Activated effector memory CD4-positive, alpha-beta T cell treated with anti-CD3 and anti-CD28 coated beads, Interleukin-2, amount 50 U/mL, for 16 hours (primary cell): ENCODE results near the gene NFS1.
"Not testable (repeated sequence)": the region's sequence is repeated elsewhere in the genome, so short reads cannot be mapped to it uniquely, and the experiment has no call there.

Experiments used
- DNase-seq: peaks from one replicate; pipeline ENCODE4 v3.0.0-alpha.2; 2020

The NFS1 gene

DNA sequence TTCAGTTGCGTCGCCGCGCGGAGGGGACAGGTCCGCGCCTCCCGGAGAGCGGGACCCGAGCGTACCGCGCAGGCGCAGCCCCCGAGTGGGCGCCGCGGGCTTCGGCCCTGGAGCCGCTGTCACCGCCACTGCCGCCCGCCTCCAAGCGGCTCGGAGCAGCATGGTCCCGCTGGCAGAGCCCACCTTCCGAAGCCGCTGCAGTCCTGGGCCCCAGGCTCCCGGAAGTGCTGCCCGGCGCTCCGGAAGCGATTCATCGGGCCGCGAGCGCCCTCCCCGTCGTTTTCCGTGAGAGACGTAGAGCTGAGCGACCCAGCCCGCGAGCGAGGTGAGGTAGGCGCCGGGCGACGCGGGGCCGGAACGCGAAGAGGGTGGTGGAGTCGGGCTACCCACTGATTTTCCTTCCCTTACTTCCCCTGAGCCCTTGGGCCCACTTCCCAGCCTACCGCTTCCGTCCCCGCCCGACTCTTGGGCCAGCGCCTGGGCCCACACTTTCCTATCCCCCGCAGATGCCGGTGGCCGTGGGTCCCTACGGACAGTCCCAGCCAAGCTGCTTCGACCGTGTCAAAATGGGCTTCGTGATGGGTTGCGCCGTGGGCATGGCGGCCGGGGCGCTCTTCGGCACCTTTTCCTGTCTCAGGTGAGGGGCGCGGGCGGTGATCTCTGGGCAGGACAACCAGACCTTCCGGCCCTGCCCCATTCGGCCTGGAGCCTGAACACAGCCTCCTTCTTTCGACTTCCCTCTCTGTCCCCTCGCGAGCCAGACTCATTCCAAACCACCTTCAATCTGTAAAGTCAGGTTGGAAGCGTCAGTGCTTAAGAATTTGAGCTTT, at the start of gene NFS1, which contains the start of gene ROMO1:
NFS1 (minus strand) TSS at position 226 of the 830 bp plus-strand sequence; CDS start at position 162, 64 bp downstream.
ROMO1 (plus strand) TSS at position 279 of the 830 bp plus-strand sequence; CDS start at position 507, 228 bp downstream.
- DNase-seq, result peak; percentile 95

DNA sequence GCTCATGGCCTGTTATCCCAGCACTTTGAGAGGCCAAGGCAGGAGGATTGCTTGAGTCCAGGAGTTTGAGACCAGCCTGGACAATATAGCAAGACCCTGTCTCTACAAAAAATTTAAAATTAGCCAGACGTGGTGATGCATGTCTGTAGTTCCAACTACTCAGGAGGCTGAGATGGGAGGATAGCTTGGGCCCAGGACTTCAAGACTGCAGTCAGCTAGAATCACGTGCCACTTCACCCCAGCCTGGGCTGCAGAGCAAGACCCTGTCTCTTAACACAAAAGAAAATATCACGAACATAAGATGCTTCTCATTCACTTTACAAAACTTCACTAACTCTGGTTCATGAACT, 45.3 kb upstream of the NFS1 start:
- DNase-seq, result not testable (repeated sequence)

DNA sequence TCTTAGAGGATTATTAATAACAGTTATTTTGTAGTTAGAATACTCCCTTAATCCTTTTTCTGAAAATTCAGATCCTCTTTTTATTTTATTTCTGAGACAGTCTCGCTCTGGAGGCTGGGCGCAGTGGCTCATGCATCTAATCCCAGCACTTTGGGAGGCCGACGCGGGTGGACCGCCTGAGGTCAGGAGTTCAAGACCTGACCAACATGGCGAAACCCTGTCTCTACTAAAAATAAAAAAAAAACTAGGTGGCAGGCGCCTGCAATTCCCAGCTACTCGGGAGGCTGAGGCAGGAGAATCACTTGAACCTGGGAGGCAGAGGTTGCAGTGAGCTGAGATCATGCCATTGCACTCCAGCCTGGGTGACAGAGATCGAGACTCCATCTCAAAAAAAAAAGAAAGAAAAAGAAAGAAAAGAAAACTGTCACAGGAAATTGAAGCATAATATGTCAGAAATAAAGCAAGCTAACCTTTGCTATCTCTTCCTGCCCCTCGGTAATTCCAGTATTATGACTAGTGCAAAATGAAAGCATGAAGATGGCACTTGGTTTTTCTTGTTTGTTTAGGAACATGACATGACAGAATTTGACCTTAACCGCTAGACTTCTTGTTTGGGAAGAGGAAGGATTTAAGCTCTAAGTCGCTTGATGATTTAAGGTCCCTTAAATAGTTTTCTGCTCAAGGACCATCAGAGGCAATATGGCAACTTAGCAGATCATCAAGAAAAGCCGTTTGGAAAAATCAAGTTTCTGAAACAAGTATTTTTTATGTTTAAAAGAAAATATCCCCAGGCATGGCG, 44.7 kb upstream of the NFS1 start:
- no peak for DNase-seq

DNA sequence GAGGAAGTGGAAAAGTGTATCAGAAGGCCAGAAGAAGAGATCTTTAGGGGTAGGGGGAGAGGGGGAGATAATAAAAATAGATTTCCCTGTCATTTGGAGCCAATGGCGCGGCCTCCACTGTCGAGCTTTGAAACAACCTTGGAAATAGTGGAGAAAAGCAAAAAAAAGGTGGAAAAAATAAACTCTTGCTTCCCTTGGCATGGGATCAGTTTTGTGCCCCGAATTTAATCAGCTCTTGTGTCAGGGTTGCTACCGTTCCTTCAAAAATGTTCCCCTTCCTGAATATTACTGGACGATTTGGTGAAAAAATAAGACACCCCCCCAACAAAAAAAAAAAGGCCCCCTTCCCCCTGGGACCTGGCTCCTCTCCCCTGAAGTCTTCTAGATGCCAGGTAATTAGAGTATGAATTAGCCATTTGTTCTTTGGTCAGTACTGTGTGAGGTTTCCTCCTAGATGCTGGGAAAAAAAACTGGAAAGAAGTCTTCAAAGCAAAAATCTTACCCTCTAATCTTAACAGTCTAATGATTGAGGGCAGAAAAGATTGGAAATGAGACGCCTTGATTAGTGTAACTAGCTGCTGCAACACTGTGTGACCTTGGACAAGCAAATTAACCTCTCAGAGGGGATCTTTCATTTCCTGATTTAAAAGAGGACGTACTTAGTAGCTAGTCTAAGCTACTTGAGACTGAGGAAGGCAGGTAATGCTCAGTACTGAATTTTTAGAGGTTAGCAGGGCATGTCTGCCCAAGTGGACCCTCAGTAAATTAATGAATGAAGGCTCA, 43.8 kb upstream of the NFS1 start:
- no peak for DNase-seq

DNA sequence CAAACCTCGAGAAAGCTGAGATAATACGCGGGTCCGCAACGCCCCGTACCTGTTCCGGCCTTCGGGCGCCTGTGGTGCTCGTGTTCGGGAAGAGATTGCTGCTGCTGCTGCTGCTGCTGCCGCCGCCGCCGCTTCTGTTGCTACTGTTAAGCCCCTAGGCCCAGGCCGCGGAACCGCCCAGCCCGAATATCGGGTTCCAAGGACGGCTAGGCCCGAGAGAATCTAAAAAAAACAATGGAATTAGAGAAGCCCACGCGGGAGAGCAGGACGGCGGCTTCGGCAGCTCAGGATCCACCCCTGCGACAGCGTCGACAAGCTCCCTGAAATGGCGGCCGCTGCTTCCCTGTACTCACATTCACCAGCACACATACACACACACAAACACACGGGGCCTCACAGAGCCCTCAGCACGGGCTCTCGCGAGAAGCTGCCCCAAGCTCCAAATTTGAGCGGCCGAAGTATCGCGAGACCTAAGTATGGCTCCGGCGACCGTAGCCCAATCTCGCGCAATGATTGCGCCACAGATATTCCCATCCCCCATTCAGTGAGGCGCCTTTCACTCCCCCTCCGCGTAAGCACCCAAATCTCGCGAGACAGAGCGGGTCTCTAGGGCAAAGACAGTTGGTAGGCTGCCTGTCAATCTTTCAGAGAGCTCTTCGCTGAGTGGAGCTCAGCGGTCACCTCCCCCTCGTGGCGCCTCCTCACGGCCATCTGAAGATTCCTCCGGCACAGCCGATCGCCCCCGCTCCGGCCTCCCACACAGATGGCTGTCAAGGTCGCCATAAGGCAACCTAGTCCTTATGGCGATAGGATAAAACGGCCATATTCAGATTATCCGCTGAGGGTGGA, 43.0 kb upstream of the NFS1 start, which contains the start of gene RBM39:
RBM39 (minus strand) TSS at position 369 of the 849 bp plus-strand sequence. CDS start 1,386 bp downstream, outside the sequence.
- DNase-seq, result peak; percentile 99

DNA sequence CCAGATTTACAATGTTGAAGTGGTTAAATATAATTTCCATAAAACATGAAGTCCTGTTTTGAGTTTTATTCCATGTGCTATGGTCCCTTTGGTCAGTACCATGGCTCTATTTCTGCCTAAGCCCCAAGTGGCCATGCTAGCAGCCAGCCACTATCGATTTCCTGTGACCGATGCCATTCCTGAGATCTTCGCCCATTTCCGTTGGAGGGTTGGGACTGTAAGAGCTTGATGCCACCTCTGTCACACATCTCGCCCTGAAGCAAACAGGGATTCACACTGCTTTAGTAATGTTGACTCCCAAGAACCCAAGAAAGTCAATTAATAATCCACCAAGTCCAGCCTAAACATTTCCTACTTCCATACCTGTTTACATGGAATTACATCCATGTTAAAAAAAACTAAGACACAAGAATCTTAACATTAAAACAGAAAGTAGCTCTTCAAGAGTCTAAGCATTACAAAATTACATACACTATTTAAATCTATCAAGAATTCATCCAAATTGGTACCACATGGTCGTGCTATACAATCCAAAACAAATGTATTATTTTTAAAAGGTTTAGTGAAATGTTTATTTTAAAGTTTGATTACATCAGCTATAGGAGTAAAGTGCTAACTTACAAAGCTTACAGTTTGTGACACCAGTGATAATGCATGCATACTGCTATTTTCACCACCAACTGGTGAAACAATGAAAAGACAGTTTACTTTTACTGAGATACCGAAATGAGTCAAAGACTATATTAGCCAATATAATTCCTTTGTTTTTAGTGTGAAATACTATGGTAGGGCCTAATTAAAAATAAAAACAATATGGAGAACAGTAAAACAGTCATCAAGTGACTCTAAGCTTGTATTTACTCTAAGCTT, 40.4 kb upstream of the NFS1 start:
- DNase-seq, result no peak

DNA sequence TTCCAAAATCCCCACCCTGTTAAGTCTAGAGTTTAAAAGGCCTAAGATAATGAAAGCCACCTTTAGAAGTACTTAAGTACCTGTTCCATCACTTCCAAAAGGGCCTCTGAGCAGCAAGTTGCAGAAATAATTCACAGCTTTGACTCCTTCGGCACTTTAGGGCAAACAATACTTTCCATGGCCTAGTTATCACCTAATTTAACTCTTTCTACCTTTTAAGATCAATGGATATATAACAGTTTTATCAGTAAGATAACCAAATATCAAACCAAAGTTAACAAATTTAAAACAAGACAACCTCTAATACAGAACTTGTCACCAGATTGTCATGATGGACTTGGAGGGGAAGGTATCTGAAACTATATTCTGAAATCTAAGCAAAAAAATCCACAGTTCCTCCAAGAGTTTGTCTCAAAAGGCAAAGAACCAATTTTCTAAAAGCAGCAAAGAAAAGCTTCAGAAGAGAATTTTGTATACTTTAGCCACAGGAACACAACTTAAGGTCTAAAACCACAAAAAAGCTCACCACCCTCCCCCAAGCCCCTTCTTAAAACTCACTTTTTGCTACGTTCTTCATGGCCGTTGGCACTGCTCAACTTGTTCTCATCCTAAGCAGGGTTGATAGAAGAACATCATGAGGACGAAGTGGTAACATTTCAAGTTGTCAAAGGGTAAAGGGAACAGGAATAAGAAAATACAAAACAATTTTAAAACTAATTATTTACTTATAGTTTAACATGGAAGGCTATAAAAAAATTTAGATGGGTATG, 39.4 kb upstream of the NFS1 start:
- no peak for DNase-seq

DNA sequence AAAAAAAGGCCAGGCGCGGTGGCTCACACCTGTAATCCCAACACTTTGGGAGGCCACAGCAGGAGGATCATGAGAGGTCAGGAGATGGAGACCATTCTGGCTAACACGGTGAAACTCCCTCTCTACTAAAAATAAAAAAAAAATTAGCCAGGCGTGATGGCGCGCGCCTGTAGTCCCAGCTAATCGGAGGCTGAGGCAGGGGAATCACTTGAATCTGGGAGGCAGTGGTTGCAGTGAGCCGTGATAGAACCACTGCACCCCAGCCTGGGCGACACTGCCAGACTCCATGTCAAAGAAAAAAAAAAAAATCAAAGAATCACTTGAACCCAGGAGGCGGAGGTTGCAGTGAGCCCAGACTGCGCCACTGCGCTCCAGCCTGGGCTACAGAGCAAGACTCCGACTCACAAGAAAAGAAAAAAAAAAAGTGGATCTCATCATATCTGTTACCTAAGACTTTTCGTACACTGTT, 38.7 kb upstream of the NFS1 start:
- DNase-seq, result no peak

DNA sequence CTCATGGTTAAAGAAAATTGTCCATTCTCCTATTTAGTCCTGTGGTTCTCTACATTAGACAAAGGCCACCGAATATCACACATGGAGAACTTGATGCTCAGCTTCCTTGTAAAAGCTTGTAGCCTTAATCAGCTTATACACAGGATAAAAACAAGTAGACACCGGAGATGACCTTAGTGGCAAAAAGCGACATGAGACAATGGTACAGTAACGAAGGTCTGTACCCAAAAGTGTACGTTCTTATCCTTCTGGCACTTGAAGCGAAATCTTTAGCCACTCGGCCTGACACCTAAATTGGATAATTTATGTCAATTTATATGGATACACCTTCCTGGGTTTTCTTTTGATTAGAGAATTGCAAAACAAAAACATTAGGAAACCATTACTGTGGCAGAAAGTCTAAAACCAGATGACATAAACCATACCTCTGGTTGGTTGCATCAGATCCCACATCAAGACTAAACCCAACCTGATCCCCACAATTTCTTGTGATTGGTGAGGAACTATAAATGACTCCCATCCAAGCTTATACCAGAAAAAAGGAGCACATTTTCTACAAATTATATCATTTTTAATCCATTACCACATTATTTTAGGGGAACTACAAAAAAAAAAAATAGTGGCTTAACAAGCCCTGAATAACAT, 36.8 kb upstream of the NFS1 start:
- DNase-seq, result no peak

DNA sequence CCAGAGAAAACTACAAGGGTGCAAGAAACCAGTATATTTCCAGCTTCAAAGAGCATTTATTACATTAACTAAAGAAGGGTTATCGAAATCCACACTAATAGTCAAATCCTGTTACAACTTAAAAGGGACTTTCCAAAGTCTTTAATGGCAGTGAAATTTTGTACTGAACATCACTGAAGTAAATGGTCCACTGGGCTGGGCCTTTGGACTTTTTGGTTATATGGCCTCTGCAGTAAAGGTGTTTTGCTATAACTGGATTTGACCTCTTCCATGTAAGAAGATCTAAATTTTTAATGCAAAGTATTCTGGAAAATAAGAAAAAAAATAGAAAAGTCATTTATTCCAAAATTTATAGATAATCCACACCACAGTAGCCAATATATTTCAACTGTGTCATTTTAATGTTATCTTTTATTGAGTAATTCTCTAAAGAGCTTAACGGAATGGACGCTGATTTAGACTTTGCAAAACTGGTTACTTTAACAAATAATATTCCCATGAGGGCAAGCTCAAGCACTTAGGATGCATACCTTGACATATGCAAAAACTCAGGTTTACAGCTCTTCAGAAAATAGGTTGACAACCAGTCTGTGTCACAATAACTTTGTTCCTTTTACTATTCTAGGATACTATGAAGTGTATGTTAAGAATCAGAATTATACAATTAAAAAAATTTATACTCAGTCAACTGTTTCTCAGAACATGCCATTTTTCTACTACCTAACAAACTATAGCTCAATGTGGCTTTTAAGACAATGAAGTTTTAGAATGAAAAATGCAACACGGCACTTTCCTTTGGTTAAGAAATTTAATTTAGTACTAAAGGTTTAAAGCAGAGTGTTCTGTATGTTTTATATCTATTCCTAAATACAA, 35.9 kb upstream of the NFS1 start:
- DNase-seq, result no peak

DNA sequence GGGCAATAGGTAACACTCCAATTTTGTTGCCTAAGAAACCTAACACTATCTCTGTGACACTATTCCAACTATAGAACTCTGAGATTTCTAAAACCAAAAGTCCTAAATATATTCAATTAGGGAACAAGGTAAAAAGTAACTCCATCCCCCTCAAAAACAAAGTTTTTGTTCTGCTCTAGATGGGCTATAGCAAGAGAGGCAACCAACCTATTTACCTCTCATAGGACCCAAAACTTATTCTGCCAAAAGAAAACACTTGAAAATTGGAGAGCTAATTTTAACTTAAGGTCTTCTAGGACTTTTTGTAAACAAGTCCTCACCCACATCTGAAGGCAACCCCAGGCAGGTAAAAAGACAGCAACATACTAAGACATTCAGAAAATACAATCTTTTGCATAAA, 35.2 kb upstream of the NFS1 start:
- DNase-seq, result no peak

DNA sequence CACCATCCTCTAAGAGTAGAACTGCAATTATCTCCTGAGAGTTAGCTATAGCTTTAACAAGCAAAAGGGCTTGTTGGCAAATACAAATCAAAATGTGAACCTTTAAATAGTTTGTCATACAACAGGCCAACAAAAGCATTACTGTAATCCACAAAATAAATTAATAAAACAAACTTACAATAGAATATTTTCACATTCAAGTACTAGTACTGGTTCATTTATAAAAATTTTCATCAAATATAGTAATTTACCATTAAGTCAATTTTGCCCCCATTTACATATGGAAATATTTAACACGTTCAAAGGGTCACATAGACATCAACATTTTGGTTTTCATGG, 33.5 kb upstream of the NFS1 start:
- DNase-seq, result no peak

DNA sequence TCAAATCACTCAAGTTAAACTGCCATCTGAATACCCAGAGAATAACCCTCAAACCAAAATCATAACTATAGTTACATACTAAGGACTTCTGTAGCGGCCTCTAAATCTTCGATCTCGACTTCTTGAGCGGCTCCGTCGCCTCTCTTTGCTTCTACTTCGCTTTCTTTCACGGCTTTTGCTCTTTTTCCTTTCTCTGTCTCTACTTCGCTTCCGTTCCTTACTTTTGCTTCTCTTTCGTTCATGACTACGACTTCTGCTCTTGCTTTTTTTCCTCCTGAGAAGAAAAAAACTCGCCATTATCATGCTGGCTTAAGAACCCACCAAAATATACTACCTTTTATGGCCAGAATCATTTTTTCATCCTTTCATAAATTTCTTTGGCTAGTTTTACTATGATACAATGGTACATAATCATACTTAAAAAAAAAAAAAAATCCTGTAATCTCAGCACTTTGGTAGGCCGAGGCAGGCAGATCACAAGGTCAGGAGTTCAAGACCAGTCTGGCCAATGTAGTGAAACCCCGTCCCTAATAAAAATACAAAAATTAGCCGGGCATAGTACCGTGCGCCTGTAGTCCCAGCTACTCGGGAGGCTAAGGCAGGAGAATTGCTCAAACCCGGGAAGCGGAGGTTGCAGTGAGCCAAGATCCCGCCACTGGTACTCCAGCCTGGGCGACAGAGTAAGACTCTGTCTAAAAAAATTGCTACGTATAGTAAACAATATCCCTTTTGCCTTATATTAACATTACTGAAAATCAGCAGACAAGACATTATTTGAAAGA, 32.9 kb upstream of the NFS1 start:
- no peak for DNase-seq

DNA sequence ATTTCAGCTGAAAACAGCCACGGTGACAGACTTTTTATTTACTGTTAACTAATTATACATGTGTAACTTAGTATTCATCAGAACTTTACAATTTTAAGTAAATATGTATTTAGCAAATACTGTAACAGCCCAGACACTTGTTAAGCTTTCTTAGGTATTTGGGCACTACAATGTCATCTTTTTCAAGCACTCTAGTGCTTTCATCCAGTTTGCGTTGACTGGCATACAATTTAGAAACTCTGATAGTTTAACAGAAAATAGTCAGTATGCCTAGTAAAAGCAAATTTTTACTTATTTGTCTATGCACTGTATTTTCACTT, 32.3 kb upstream of the NFS1 start:
- no peak for DNase-seq

DNA sequence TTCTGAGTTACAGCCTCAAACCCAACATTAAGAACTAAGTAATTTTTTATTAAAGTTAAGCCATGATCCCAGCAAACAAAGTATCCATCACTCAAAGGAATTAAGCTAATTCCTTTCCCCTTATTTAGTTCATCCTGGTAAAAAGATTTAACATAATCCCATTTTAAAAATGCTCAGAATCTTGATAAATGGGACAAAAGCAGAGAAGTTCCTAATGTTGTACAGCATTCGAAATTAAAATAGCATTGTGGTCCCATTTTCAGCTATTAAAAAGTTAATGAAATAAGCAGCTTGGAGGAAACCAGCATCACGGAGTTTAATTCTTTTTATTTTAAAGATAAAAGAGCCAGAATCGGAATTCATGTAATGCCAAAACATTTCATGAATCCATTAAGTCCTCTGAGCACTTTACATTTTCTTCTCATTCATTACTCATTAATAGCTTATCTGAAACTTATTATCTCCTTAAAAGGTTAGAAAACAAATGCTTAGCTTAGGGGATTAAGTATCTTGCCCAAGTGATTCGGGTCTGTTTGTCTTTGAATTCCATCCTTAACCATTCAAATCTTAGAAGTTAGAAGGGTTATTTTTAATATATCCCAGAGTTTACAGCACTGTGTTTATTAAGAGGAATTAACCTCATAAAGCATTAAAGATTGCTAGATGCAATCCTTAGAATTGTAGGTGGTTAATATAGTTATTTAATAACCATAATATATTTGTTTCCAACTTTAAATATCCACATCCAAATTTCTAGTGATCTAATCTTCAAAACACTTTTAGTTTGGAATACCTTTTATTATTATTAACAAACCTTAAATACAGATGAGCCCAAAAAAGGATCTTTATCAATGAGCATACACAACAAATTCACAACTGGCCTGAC, 31.7 kb upstream of the NFS1 start:
- no peak for DNase-seq

DNA sequence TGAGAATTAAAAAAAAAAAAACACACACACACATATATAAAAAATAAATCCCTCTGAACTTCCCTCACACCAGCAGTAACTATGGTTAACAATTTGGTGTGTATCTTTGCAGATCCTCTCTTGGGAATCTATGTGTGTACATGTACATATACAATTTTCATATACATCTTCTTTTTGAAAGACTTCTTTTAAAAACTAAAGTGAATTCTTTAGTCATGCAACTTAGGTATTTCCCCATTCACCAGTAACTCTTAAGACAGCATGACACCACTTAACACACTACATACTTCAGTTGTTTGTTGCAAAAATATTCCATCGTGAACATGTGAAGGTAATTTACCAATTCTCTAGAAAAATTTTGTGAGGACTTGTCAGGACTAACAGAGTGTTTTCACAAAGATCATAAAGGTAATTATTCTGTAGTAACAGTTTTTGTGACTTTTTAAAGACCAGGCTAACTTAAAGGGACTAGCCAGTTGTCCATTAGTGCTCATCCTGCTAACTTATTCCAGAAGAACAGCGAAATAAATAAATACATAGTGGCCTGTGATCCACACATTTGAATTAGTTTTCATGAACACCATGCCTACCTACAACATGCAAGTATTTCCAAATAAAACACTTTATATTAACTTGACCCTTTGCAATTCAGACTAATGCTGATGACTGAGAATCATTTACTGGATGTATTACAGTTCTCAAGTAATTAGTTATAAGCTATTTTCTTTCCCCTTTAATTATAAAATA, 30.9 kb upstream of the NFS1 start:
- DNase-seq, result no peak
